SIG-M5 (cell line): ENCODE results near the gene THEM4.
"Not testable (repeated sequence)": the region's sequence is repeated elsewhere in the genome, so short reads cannot be mapped to it uniquely, and the experiment has no call there.

ENCODE experiments used
- DNase-seq: peaks from one replicate; lab custom pipeline; 2025; lab: John Stamatoyannopoulos, UW

THEM4 gene

DNA sequence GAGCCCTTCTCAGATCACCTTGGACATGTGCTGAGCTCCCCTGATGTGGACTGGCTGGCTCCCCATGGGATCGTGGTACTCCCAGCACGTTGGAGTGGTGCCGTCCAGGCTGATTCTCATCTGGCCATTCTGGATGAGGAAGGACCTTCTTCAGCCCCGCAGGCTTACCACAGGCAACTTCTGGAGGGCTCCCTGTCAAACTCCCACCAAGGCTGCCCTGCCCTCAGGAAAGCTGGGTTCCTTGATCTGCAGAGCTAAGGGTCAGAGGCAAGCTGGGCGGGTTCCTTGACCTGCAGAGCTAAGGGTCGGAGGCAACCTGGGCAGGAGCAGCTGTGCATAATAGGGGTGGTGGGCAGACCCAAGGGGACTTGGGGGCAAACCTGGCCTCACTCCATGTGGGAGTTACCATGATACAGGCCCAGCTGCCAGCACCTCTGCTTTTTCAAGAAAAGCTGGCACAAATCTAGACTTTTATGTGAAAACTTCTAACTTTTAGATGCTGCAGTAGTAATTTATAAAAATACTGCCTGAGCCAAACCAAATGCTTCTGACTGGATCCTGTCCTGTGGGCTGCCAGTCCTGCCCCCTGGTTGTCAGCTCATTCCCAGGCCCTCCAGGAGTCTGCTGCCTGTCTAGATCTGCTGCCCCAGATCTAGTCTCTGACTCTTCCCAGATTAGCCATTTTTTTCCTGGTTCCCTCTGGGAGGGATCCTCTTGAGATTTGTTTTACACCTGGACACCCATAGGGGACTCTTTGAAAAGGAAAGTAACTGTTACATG lies 50.2 kb downstream of the THEM4 start:
- no peak for DNase-seq

DNA sequence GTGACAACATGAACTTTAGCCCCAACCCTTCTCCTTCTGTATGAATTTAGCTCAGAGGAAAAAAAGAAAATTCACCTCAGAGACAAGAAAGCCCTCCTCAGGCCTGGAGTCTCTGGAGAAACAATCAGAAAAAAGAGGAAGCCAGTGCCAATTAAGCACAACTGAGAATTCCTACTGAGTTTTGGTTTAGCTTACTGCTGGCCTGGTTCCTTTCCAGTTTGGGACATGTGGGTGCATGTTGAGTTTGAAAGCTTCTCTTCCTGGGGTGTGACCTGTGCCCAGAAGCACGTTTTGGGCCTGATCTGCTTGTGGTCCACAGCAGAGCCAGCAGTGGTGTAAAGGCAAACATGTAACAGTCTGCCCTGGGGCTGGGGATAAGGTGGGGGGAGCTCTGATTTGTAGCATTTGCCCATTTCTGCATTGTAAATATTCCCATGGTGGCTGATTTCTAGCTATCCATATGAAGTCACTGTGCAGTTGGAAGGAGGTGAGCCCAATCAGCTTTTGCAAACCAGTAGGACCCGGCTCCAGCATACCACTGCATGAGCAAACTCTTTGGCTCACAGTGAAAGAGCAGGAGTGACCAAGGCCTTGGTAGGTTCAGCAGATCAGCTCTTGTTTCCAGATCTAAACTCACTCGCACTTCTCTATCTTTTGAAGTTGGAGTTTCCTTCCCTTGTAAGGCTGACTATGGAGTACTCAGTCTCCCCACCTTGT lies 51.1 kb downstream of the THEM4 start:
- no peak for DNase-seq

DNA sequence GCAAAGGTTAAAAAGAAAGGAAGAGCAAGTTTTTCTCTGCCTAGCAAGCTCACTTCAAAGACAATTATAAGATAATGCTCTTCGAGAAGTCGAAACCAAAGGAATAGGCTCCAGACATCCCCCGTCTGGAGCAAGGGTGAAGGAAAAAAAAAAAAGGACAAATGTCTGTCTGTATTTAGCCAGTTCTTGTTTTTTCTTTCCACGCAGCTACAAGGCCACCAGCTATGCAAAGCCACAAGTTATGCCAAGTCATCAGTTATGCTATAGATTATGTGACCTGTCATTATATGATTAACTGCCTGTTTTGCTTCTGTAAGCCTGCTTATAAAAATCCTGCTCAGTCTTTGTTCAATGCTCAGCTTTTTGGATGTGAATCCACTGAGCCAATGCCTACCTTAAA lies 53.4 kb downstream of the THEM4 start:
- DNase-seq = no peak

- DNase-seq = not testable (repeated sequence)
Observed at GRCh38 chr1:151855516-151855915, 53.8 kb downstream of the THEM4 start.

DNA sequence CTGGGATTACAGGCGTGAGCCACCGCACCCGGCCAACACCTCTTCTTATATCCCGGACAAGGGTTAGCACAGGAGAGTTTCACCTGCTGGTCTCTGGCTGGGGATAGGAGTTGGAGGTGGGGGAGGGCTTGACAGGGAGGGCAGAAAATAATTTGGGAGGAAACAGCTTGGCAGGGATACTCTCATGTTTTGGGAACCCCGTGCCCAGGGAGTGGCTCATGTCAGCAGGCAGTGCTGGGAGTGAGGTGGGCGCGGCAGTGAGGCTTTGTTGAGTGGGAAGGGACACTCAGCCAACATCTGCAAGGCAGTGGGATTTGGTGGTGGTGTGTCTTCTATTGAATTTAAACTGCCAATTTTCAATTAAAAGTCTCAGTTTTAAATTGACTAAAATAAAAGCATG lies 54.7 kb downstream of the THEM4 start:
- DNase-seq = no peak

GRCh38 chr1:151853411-151853943 lies 55.8 kb downstream of the THEM4 start, which contains the start of gene THEM5:
THEM5 (minus strand) TSS chr1:151853712; CDS start chr1:151853565, 147 bp downstream.
- no peak for DNase-seq

DNA sequence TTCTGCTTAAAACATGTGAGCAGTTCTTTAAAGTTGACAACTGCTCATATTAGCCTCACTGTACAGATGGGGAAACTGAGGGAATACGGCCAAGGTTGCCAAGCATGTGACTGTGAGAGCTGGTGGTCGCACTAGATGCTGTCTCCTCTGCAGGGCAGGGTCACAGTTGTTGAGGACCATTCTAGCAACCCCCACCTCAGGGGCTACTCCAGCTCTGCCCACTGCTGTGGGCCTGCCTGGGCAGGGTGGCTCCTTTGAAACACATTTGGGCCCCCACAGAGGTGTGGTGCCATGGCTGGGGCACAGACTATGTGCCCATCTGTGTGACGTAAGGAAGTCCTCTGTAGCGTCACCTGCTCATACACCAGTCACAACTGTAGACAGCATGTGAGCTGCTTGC lies 56.6 kb downstream of the THEM4 start:
- no peak for DNase-seq

GRCh38 chr1:151851886-151852285 lies 57.4 kb downstream of the THEM4 start:
- DNase-seq = no peak

- no peak for DNase-seq
Observed at GRCh38 chr1:151849871-151850270, 59.4 kb downstream of the THEM4 start.

DNA sequence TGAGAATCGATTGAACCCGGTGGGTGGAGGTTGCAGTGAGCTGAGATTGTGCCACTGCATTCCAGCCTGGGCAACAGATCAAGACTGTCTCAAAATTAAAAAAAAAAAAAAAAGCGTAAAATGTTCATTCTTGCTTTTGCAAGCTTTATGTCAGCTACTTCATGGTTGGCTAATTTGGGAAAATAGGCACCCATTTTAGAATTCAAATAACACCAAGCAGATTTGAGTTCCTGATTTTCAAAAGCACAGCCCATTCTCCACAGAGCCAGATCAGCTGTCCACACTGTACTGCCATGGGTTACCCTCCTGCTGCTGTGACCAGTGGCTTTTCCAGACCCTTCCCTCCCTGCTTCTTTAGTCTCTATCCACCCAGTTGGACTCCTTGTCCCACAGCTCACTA lies 60.2 kb downstream of the THEM4 start:
- no peak for DNase-seq

GRCh38 chr1:151847867-151848596 lies 61.3 kb downstream of the THEM4 start:
- DNase-seq = no peak

DNA sequence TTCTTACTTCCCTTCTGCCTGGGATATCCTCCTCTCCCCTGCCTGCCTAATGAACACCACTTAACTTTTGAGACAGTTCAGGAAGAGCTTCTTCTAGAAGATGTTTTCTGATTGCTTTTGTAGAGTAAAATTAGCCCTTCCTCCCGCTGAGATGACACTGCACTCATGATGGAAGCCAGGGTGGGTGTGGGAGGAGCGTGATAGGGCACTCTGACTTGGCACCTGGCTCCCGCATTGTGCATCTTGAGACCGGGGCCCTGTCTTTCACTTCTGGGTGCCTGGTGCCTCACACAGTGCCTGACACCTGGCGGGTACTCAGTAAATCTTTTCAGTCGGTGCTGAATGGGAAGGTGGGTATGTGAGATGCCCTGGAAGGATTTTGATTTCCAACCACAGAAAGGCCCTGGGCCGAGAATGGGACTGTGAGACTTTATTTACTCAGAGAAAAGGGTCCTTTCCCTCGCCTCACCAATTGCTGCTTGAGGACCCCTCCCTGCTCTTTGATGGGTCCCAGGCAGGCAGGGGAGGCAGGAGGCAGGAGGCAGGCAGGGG lies 62.5 kb downstream of the THEM4 start:
- DNase-seq = no peak

GRCh38 chr1:151846062-151846568 lies 63.2 kb downstream of the THEM4 start:
- no peak for DNase-seq

DNA sequence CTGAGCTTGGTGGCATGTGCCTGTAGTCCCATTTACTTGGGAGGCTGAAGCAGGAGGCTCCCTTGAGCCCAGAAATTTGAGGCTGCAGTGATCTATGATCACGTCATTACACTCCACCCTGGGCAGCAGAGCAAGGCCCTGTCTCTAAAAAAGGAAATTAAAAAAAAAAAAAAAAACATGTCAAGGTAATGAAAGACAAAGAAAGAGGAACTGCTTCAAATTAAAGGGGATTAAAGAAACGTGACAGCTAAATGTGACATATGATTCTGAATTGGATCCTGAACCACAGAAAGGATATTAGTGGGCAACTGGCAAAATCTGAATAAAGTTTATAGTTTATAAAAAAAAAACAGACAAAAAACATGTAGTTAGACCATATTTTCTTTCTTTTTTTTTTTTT lies 65.9 kb downstream of the THEM4 start:
- DNase-seq = no peak

DNA sequence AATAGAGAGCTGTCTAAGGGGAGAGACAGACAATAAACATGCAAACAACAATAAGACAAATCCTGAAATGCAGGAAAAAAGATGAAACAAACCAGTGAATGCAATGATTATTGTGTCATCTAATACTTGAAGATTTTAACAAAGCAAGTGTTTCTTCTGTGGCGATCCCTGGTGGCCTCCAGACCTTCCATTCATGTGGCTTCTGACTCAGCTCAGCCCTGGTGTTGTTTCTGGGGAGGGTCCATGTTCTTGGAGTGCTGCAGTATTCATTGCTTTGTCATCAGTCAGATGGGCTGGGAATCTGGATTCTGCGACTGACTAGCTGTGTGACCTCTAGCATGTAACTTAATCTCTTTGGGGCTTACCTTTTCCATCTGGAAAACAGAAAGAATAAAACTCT lies 68.2 kb downstream of the THEM4 start:
- no peak for DNase-seq

DNA sequence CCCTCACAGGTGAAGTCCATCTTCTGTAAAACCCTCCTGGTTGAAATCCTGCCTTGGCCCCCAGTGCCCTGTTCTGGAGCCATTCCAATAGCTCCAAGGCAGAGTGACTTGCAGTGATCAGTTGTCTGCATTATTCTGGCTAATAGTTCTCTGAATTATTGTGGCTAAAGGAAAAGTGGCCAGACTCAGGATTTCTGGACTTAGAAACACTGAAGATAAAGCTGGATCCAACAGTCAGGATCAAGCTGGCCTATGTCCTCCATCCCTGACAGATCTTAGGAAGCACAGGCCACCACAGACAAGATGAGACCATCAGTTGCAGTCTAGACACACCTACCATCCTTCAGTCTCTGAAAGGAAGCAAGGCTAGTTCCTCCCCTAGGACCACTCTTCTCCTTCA lies 68.9 kb downstream of the THEM4 start:
- DNase-seq = no peak

DNA sequence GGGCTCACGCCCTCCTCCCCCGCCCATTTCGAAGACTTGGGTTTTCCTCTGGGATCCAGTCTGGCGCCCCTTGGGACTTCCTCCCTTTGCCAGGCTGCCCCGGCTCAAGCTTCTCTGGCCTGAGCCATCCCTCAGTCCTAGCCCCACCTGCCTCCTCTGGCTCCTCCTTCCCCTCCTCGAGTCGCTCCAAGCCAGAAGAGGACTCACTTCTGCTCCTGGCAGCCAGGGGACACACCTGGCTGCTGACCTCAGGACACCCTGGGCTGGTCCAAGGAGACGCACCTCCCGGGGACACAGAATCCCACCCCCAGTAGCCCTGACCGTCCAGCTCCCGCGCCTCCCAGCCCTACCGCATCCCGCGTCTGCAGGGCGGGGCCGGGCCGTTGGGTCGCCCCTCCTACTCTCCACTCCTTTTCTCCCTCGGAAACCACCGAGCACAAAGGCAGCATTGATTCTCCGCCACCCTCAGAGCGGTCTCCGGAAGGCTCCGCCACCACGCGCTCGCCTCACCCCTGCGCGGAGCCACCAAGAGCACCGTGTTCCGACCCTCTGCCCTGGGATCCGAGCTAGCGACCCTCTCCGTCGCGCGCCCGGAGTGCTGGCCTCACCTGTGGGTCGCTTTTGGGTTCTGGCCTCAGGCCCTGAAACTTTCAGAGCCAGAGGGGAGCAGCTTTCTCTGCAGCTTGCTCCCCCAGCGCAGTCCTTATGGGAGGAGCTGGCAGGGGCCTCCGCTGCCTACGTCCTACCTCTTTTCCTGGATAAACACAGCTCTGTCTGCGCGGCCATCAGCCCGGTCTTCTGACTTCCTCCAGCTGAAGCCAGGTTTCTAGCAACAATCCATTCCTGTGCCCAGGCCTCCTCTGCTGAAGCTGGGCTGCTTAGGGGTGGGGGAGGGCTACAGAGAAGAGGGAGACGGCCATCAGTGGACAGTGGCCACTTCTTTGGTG lies 69.6 kb downstream of the THEM4 start, which contains the start of gene C2CD4D:
Gene C2CD4D (minus strand): TSS at position 364 of the 947 bp plus-strand sequence. CDS start 831 bp downstream, outside the sequence.
- DNase-seq = no peak

GRCh38 chr1:151839082-151839412 lies 70.3 kb downstream of the THEM4 start:
- no peak for DNase-seq

DNA sequence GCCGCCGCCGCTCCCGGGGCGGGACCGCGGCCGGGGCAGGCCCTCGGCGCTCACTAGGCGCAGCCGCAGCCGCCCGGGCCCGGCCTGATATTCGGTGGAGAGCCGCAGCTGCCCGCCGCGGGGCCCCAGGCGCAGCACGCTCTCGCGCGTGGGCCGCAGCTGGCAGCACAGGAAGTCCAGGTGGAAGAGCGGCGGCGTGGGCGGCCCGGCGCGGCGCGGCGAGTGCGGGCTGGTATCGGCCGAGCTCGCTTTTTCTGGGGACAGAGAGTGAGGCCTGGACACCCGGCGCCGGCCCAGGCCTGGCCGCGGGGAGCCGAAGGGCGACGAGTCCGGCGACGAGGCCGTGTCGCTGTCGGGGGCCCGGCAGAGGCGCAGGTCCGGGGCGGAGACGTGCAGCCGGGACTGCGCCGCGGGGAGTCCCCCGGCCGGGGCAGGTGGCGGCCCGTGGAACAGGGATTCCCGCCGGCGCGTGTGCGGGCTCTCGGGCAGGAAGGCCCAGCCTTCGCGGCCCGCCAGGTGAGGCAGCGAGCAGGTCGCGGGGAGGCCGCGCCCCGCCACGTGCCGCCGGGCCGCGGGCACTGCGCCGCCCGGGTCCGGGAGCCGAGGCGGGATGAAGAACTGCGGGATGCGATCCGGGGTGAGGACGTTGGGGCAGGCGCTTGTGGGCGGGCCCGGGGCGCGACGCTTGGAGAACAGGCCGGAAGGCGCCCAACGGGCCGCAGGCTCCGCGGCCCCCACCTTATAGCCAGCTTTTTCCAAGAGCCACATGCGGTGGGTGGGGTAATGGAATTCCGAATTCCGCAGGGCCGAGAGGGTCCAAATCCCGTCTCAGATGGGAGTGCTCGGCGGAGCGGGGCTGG lies 70.9 kb downstream of the THEM4 start:
- no peak for DNase-seq

GRCh38 chr1:151837884-151838221 lies 71.5 kb downstream of the THEM4 start:
- no peak for DNase-seq
